Astrocyte of the hippocampus (primary cell): ENCODE results near the gene DIP2C.

Experiments
- DNase-seq: peaks from one replicate; pipeline ENCODE4 v3.0.0; 2011; ENCODE audit warnings: low read depth, low spot score

Gene DIP2C

DNA sequence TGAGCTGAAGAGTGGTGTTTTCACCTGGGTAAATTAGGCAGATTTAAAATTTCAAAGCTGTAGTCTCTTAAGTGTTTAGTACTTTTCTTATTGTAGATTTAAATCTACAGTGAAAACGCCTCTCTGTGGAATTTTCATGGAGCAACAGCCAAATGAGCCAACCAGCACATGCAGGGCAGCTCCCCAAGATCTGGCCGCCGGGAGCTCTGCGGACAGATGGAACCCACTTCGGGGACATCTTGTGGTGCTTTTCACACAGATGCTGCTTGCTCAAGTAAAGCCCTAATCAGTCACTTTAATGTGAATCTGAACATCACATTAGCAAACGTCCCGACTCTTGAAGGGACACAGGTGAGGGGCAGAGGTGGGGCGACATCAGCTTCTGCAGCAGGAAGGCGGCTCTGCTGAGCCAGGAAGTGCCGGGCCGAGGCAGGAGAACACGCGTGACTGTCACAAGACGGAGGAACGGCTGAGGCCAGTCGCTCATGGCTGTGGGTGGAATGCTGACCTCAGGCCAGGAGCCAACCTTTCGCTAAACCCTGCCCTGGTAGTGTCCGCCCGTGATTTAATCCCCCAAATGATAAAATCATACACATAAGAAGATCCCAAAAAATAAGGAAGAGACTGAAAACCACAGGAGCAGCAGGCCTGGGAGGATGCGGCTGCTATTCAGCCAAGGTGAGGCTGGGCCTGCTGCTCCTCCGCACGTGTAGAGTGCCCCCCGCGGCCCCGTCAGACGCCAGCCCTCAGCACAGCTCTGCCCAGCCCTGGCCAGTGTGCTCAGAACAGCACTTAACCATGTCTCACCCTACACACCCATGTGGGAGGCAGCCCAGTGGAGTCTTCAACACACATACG, 297.4 kb downstream of the DIP2C start:
- DNase-seq = no peak

- DNase-seq = no peak
These were observed 298.2 kb downstream of the DIP2C start for GRCh38 chr10:391305-391704.

DNA sequence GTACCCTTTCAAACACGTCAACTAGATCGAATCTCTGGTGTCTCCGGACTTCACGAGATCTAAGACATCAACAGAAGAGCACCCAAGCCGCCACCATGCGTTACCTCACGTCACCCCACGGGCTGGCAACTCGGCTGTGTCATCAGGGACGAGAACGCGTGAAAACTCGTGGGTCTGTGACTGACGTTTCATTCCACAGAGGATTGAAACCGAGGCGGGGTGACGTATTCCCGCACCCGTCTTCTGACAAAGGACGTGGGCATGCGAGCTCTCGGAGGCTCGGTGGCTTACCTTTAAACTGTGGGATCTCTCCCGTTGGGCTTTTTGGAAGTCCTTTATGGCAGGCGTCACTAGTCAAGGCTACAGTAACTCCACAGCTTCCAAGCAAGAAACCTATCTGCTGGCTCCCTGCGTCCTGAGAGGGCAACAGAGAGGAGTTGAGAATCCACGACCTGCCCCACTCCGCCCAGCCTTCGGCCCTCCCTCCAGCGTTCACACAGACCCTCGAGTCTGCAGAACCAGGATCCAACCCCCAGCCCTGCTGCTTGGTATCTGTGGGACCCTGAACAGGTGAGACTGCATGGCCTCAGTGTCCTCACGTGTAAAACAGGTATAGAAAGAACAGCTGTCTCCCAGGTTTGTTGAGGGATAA, 298.9 kb downstream of the DIP2C start:
- DNase-seq = no peak

- DNase-seq = no peak
These were observed 299.5 kb downstream of the DIP2C start for GRCh38 chr10:389836-390448.

- no peak for DNase-seq
These were observed 300.1 kb downstream of the DIP2C start for GRCh38 chr10:389261-389790.

DNA sequence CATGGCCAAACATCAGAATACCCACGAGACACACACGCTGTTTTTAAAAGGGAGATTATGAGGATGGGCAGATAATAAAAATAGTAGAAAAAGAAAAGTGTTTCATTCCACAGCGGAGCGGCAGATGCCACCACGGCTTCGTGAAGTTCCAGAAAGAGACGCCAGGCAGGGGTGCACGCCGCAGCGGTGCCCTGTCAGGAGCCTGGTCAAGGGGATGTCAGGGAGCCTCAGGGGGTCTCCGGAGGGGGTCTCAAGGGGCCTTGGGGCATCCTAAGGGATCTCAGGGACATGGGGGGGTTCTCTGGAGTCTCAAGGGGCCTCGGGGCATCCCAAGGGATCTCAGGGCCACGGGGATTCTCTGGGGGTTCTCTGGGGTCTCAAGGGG, 300.8 kb downstream of the DIP2C start:
- DNase-seq = no peak

DNA sequence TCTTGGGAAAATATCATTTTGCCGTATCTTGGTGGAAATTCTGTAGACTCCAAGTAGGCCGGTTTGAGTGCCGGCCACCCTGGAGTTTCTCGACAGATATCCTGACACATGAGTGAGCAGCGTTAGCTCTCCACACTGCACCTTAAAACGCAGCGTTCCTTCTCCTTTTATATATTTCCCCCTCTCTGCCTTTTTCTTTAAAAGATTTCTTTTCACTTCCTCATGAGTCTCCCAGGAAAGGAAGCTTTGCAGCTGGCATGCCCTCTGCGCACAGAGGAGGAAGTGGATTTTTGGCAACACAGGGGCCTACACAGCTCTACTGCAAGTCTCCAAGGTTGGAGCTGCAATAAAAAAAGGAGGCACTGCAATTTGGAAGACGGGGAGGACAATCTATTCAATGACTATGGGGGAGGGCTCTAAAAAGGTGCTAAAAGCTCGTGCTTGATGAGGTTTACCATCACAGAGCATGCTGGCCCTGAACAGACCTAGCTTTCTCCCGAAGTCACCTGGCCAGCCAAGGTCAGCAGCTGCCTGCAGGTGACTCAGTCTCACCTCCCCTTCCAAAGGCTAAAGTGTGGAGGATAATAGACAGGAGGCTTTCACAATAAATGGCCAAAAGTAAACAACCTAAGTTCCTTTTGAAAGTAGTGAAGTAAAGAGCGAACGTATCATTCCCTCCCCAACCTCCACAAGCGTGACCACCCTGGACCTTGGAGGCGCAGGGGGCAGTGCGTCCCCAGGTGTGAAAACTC, 301.4 kb downstream of the DIP2C start:
- DNase-seq = no peak

GRCh38 chr10:387593-387891, 301.9 kb downstream of the DIP2C start:
- no peak for DNase-seq

DNA sequence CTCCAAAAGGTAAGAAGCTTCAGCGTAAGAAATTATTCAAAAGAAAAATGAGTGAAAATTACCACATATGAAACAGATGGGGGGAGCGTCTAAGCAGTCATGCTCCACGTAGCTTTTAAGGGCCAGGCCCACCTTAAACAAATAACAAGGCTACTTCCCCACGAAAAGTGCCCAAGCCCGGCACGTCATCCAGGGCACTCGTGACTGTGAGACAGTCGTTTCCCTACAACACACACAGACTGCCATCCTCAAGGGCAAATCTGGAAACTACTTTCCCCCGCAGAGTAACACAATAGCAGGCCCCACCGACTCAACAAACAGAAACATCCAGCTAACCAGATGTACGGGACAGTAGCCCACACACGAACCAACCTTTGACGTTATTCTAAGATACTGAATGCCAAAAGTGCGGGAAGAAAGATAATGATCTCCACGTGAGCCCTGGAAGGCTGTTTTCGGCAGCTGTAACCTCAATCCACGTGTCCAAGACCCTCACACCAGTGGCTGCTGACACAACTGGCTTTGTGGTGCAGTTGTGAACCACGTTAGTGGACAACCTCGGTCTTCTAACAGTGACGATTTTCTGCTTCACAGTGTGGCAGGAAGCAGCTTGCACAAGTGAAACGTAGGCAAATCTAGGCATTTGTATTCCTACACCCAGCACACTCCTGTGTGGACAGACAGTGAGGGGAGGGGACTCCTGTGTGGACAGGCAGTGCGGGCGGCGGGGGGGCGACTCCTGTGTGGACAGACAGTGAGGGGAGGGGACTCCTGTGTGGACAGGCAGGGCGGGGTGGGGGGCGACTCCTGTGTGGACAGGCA, 302.5 kb downstream of the DIP2C start:
- no peak for DNase-seq

- no peak for DNase-seq
These were observed 303.7 kb downstream of the DIP2C start for GRCh38 chr10:385571-386300.

DNA sequence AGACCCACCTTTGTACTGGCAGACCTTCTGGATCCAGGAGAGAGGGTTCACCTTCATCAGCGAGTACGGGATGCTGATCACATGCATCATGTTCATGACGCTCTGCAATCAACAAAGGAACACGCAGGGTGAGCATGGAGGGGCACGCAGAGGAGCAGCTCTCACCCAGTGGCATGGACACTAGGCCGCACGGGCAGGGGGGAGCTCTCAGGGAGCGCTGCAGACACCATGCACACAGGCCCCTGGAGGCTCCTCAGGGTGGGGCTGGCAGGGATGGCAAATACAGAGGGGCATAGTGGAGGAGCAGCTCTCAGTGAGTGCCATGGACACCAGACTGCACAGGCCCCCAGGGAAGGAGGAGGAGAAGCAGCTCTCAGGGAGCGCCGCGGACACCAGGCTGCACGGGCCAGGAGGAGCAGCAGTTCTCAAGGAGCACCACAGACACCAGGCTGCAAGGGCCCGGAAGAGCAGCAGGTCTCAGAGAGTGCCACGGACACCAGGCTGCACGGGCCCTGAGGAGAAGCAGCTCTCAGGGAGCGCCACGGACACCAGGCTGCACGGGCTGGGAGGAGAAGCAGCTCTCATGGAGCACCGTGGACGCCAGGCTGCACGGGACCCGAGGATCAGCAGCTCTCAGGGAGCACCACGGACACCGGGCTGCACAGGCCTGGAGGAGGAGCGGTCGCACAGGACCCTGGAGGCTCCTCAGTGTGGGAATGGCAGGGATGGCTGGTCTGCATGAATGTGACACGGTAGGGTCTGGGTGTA, 304.7 kb downstream of the DIP2C start:
- no peak for DNase-seq

DNA sequence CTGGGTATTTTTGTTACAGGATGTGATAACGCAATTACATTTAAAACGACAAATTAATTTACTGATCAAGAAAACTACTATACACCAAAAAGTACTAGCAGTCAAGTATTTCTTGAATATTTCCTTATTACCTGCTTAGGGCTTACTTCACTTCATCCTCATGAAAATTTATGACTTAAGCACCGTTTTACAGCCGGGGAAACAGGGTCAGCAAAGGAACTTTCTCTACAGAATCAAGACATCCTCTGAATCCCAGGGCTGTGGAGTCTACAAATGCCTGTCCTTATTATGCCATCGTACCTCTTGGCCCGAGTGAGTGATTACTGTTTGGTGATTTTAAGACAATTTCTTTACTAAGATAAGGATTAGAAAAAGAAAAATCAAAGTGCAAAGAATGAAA, 305.9 kb downstream of the DIP2C start:
- DNase-seq = no peak

- DNase-seq = no peak
These were observed 307.7 kb downstream of the DIP2C start for GRCh38 chr10:381805-382204.

DNA sequence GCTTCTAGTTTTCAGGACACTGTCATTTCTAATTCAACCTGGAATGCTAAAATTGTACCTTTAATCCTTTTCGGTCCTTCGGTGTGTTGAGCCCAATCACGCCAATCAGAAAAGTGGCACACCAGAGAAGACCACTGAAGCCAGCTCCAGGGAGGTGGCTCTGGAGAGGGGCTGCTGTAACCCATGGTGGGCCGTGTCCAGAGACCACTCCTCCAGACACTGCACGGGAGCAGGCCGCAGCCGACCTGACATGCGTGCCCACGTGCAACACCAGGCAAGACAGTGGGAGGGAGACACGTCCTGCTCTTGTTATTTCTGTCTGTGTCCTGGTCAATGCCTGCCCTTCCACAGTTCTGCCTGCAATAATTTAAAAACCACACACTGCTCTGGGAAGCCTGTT, 308.1 kb downstream of the DIP2C start:
- no peak for DNase-seq

DNA sequence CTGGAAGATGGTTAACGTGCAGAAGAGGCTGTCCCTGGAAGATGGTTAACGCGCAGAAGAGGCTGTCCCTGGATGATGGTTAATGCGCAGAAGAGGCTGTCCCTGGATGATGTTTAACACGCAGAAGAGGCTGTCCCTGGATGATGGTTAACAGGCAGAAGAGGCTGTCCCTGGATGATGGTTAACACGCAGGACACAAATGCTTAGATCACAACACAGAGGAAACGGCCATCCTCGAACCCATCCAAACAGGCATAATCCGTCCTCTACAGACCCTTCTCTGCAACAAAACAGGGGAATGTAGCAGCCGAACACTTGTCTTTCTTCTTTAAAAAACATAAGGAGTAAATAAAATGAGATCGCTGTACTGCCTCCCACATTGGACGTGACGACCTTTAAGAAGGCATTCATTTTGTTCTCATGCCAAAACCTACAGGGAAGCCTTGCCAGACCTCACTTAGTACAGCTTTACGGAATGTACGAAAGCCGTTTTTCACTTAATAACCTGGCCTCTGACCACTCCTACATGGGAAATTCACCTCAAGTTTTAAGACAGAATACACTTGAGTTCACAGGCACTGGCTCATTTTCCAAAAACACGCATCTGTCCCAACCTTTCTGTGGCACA, 309.0 kb downstream of the DIP2C start:
- DNase-seq = peak; percentile 91

- DNase-seq = no peak
These were observed 310.4 kb downstream of the DIP2C start for GRCh38 chr10:378930-379704.

DNA sequence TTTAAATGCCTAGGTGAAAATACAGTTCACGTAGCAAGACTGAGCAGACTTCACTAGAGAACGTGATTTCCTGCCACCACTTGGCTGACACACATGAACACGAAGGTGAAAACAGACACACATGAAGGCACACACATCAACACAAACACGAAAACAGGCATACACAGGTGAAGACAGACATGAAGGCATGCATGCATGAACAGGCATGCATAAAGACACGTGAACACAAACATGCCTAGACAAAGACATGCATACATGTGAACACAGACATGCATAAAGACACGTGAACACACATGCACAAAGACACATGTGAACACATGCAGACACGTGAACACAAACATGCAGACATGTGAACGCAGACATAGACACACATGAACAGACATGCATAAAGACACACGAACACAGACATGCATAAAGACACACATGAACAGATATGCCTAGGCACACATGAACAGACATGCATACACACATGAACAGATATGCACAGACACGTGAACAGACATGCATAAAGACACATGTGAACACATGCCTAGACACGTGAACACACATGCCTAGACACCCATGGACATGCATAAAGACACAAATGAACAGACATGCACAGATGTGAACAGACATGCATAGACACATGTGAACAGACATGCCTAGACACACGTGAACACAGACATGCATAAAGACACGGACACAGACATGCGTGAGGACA, 311.1 kb downstream of the DIP2C start:
- no peak for DNase-seq

- DNase-seq = no peak
These were observed 312.2 kb downstream of the DIP2C start for GRCh38 chr10:377228-377627.
